ENCODE measurements around the gene C14orf119.

The C14orf119 gene

DNA sequence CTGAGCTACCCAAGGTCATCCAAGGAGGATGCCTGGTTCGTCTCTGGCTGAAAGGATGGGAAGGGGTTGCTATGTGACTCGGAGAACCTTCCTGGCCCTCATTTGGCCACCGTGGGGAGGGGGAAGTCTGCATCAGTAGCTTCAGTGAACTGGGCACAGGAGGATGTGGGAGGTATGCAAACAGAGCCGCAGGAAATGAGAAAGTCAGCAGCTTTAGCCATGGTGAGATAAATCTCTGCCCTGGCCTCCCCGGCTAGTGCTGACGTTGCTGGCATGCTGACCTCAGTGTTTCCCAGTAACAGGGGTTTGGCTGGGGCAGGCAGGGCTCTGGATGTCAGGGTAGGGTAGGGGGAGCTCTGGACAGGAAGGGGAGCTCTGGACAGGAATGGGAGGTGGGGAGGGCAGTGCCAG lies 26.1 kb downstream of the C14orf119 start:
- H3K4me3 ChIP-seq (replicated peaks; ENCODE audit: insufficient read depth, low read length): no peak overlapping the region
- no peak for DNase-seq (ENCODE audit: low read depth in 1 of 2, low spot score in 1 of 2)
- TF ChIP-seq, protein P1, sequence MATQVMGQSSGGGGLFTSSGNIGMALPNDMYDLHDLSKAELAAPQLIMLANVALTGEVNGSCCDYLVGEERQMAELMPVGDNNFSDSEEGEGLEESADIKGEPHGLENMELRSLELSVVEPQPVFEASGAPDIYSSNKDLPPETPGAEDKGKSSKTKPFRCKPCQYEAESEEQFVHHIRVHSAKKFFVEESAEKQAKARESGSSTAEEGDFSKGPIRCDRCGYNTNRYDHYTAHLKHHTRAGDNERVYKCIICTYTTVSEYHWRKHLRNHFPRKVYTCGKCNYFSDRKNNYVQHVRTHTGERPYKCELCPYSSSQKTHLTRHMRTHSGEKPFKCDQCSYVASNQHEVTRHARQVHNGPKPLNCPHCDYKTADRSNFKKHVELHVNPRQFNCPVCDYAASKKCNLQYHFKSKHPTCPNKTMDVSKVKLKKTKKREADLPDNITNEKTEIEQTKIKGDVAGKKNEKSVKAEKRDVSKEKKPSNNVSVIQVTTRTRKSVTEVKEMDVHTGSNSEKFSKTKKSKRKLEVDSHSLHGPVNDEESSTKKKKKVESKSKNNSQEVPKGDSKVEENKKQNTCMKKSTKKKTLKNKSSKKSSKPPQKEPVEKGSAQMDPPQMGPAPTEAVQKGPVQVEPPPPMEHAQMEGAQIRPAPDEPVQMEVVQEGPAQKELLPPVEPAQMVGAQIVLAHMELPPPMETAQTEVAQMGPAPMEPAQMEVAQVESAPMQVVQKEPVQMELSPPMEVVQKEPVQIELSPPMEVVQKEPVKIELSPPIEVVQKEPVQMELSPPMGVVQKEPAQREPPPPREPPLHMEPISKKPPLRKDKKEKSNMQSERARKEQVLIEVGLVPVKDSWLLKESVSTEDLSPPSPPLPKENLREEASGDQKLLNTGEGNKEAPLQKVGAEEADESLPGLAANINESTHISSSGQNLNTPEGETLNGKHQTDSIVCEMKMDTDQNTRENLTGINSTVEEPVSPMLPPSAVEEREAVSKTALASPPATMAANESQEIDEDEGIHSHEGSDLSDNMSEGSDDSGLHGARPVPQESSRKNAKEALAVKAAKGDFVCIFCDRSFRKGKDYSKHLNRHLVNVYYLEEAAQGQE (IDR thresholded peaks at IDR 0.05; ENCODE audit: insufficient replicate concordance, low read depth): no peak
- TF ChIP-seq GABPA (IDR thresholded peaks at IDR 0.05; ENCODE audit: low read depth) (no peak), POLR2AphosphoS5 (IDR thresholded peaks at IDR 0.05; ENCODE audit: low read depth) (no peak), SPI1 (IDR thresholded peaks at IDR 0.05; ENCODE audit: borderline replicate concordance, low read depth) (no peak)
- TF ChIP-seq, protein P2, sequence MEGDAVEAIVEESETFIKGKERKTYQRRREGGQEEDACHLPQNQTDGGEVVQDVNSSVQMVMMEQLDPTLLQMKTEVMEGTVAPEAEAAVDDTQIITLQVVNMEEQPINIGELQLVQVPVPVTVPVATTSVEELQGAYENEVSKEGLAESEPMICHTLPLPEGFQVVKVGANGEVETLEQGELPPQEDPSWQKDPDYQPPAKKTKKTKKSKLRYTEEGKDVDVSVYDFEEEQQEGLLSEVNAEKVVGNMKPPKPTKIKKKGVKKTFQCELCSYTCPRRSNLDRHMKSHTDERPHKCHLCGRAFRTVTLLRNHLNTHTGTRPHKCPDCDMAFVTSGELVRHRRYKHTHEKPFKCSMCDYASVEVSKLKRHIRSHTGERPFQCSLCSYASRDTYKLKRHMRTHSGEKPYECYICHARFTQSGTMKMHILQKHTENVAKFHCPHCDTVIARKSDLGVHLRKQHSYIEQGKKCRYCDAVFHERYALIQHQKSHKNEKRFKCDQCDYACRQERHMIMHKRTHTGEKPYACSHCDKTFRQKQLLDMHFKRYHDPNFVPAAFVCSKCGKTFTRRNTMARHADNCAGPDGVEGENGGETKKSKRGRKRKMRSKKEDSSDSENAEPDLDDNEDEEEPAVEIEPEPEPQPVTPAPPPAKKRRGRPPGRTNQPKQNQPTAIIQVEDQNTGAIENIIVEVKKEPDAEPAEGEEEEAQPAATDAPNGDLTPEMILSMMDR (IDR thresholded peaks at IDR 0.05; ENCODE audit: insufficient read depth, low read length): no peak
- no peaks in the 10 kb centered on the region for H3K27me3 ChIP-seq (ENCODE audit: insufficient read depth, poor library complexity, severe bottlenecking)
- no peak overlapping the region for H3K27ac ChIP-seq (replicated peaks)

DNA sequence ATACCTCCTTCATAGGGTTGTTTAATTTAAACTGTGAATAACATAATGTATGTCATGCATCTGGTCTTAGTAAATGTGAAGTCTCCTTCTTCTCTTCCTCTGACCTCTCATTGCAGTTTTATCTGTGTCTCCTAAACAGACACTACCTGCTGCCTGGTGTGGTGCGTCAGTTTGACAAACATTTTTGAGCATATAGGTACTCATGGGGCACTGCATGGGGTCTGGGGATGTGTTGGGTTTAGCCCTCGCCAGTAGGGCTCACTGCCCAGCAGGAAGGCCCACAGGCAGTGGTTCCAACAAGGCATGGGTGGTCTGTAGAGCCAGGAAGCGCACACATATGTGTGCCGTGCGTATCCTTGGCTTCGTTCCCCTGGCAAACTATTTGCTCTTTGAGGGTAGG lies 26.8 kb downstream of the C14orf119 start:
- Histone ChIP-seq H3K27ac (replicated peaks) (no peak overlapping the region), H3K4me3 (replicated peaks; ENCODE audit: insufficient read depth, low read length) (no peak overlapping the region), H3K27me3 (ENCODE audit: insufficient read depth, poor library complexity, severe bottlenecking) (no peaks in the 10 kb centered on the region)
- DNase-seq (ENCODE audit: low read depth in 1 of 2, low spot score in 1 of 2): no peak
- TF ChIP-seq, protein P1 (IDR thresholded peaks at IDR 0.05; ENCODE audit: insufficient replicate concordance, low read depth): no peak
- TF ChIP-seq SPI1 (IDR thresholded peaks at IDR 0.05; ENCODE audit: borderline replicate concordance, low read depth): no peak
- TF ChIP-seq, protein P2 (IDR thresholded peaks at IDR 0.05; ENCODE audit: insufficient read depth, low read length): no peak
- TF ChIP-seq GABPA (IDR thresholded peaks at IDR 0.05; ENCODE audit: low read depth): no peak
- no peak for TF ChIP-seq POLR2AphosphoS5 (IDR thresholded peaks at IDR 0.05; ENCODE audit: low read depth)

DNA sequence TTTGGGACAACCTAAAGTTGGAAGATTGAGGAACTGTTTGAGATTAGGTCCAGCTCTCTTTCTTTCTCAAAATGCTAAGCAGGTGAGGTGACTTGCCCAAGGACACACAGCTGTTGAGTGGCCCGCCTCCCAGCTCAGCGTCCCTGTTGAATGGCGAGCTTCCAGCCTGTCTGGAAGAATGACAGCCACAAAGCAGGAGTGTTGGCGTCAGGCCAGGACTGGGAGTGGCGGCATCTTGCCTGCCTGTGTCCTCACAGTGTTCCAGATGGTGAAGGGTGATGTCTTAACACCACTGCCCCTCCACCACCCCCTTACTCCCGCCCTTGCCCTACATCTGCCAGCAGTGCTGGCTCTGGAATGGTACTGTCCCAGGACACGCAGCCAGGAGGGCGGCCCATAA lies 28.1 kb downstream of the C14orf119 start:
- DNase-seq (ENCODE audit: low read depth in 1 of 2, low spot score in 1 of 2): no peak
- Histone ChIP-seq H3K27me3 (ENCODE audit: insufficient read depth, poor library complexity, severe bottlenecking) (no peaks in the 10 kb centered on the region), H3K4me3 (replicated peaks; ENCODE audit: insufficient read depth, low read length) (no peak overlapping the region), H3K27ac (replicated peaks) (no peak overlapping the region)
- TF ChIP-seq, protein P2 (IDR thresholded peaks at IDR 0.05; ENCODE audit: insufficient read depth, low read length): no peak
- TF ChIP-seq POLR2AphosphoS5 (IDR thresholded peaks at IDR 0.05; ENCODE audit: low read depth) (no peak), GABPA (IDR thresholded peaks at IDR 0.05; ENCODE audit: low read depth) (no peak), SPI1 (IDR thresholded peaks at IDR 0.05; ENCODE audit: borderline replicate concordance, low read depth) (no peak)
- TF ChIP-seq, protein P1 (IDR thresholded peaks at IDR 0.05; ENCODE audit: insufficient replicate concordance, low read depth): no peak
